ENCODE results near the gene KCP.

KCP gene

GRCh38 chr7:128948976-128949760 lies 38.7 kb upstream of the KCP start:
- H3K27ac Mint-ChIP-seq = no peak overlapping the region
- TF ChIP-seq, protein P1, sequence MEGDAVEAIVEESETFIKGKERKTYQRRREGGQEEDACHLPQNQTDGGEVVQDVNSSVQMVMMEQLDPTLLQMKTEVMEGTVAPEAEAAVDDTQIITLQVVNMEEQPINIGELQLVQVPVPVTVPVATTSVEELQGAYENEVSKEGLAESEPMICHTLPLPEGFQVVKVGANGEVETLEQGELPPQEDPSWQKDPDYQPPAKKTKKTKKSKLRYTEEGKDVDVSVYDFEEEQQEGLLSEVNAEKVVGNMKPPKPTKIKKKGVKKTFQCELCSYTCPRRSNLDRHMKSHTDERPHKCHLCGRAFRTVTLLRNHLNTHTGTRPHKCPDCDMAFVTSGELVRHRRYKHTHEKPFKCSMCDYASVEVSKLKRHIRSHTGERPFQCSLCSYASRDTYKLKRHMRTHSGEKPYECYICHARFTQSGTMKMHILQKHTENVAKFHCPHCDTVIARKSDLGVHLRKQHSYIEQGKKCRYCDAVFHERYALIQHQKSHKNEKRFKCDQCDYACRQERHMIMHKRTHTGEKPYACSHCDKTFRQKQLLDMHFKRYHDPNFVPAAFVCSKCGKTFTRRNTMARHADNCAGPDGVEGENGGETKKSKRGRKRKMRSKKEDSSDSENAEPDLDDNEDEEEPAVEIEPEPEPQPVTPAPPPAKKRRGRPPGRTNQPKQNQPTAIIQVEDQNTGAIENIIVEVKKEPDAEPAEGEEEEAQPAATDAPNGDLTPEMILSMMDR (IDR thresholded peaks at IDR 0.05; ENCODE audit: unreplicated experiment in 3 of 3) = no peak
- no peaks in the 10 kb centered on the region for H3K4me1 Mint-ChIP-seq
- H3K27me3 Mint-ChIP-seq (ENCODE audit: low read depth) = peaks cover 11% of the 10 kb centered on the region
- no peak overlapping the region for H3K4me3 Mint-ChIP-seq
- H3K9me3 Mint-ChIP-seq = no peaks in the 10 kb centered on the region
- peaks cover 27% of the 10 kb centered on the region for H3K36me3 Mint-ChIP-seq (ENCODE audit: low read depth)

- TF ChIP-seq, protein P1 (IDR thresholded peaks at IDR 0.05; ENCODE audit: unreplicated experiment in 3 of 3) = no peak
- Mint-ChIP-seq H3K27ac (no peak overlapping the region), H3K4me1 (no peaks in the 10 kb centered on the region), H3K36me3 (ENCODE audit: low read depth) (peaks cover 21% of the 10 kb centered on the region), H3K4me3 (no peak overlapping the region), H3K9me3 (no peaks in the 10 kb centered on the region), H3K27me3 (ENCODE audit: low read depth) (peaks cover 11% of the 10 kb centered on the region)
These were observed 37.9 kb upstream of the KCP start for GRCh38 chr7:128948312-128948973.

- Mint-ChIP-seq H3K9me3 (no peaks in the 10 kb centered on the region), H3K27me3 (ENCODE audit: low read depth) (peaks cover 11% of the 10 kb centered on the region), H3K27ac (no peak overlapping the region), H3K4me3 (no peak overlapping the region), H3K36me3 (ENCODE audit: low read depth) (peaks cover 16% of the 10 kb centered on the region), H3K4me1 (no peaks in the 10 kb centered on the region)
- TF ChIP-seq, protein P1 (IDR thresholded peaks at IDR 0.05; ENCODE audit: unreplicated experiment in 3 of 3) = no peak
These were observed 37.3 kb upstream of the KCP start for GRCh38 chr7:128947854-128948253.

GRCh38 chr7:128946936-128947830 lies 36.7 kb upstream of the KCP start:
- Mint-ChIP-seq H3K27me3 (ENCODE audit: low read depth) (peaks cover 11% of the 10 kb centered on the region), H3K27ac (no peak overlapping the region), H3K4me1 (no peaks in the 10 kb centered on the region), H3K36me3 (ENCODE audit: low read depth) (peaks cover 11% of the 10 kb centered on the region), H3K4me3 (no peak overlapping the region), H3K9me3 (no peaks in the 10 kb centered on the region)
- TF ChIP-seq, protein P1 (IDR thresholded peaks at IDR 0.05; ENCODE audit: unreplicated experiment in 3 of 3) = no peak

GRCh38 chr7:128945668-128946366 lies 35.3 kb upstream of the KCP start:
- Mint-ChIP-seq H3K27ac (no peak overlapping the region), H3K36me3 (ENCODE audit: low read depth) (peaks cover under 1% of the 10 kb centered on the region), H3K4me1 (no peaks in the 10 kb centered on the region), H3K27me3 (ENCODE audit: low read depth) (peaks cover 21% of the 10 kb centered on the region), H3K4me3 (no peak overlapping the region), H3K9me3 (no peaks in the 10 kb centered on the region)
- TF ChIP-seq, protein P1 (IDR thresholded peaks at IDR 0.05; ENCODE audit: unreplicated experiment in 3 of 3) = no peak

Measured in nephron (organoid).